BLaER1 (cell line): ENCODE results near the gene VMAC.

Source experiments
- H3K27ac ChIP-seq: shearing (Covaris generic); formaldehyde crosslinking; 2 replicates; pipeline ENCODE4 v1.8.1; 2022
- H3K27me3 ChIP-seq: shearing (Covaris generic); formaldehyde crosslinking; 2 replicates; pipeline ENCODE4 v1.8.1; 2022
- H3K36me3 ChIP-seq: shearing (Covaris generic); formaldehyde crosslinking; 2 replicates; pipeline ENCODE4 v1.8.1; 2022
- H3K4me1 ChIP-seq: shearing (Covaris generic); formaldehyde crosslinking; 2 replicates; pipeline ENCODE4 v1.8.1; 2022
- H3K4me2 ChIP-seq: shearing (Covaris generic); formaldehyde crosslinking; 2 replicates; pipeline ENCODE4 v1.8.1; 2022
- H3K4me3 ChIP-seq: shearing (Covaris generic); formaldehyde crosslinking; 2 replicates; pipeline ENCODE4 v1.8.1; 2022
- H3K9ac ChIP-seq: shearing (Covaris generic); formaldehyde crosslinking; 2 replicates; pipeline ENCODE4 v1.8.1; 2022
- H3K9me3 ChIP-seq: shearing (Covaris generic); formaldehyde crosslinking; 2 replicates; pipeline ENCODE4 v1.8.1; 2022
- H4K20me1 ChIP-seq: shearing (Covaris generic); formaldehyde crosslinking; 2 replicates; pipeline ENCODE4 v1.8.1; 2022
- Cebpa-rat ChIP-seq: shearing (Covaris generic); IDR thresholded peaks from 2 replicates; pipeline ENCODE4 v1.8.1; 2022

The VMAC gene

GRCh38 chr19:5951338-5951861, 46.7 kb downstream of the VMAC start:
- peak overlapping the region; percentile 33; the same call in 1 of the 2 replicates for H3K27ac ChIP-seq
- peaks cover 100% of the 10 kb centered on the region for H4K20me1 ChIP-seq
- H3K4me2 ChIP-seq, result peak overlapping the region; percentile 92
- no peaks in the 10 kb centered on the region for H3K9me3 ChIP-seq
- no peaks in the 10 kb centered on the region for H3K27me3 ChIP-seq
- H3K9ac ChIP-seq, result peak overlapping the region; percentile 55
- H3K4me3 ChIP-seq, result peak overlapping the region; percentile 30
- TF ChIP-seq Cebpa-rat, result no peak
- peaks cover 21% of the 10 kb centered on the region for H3K36me3 ChIP-seq
- H3K4me1 ChIP-seq, result peaks cover 100% of the 10 kb centered on the region

DNA sequence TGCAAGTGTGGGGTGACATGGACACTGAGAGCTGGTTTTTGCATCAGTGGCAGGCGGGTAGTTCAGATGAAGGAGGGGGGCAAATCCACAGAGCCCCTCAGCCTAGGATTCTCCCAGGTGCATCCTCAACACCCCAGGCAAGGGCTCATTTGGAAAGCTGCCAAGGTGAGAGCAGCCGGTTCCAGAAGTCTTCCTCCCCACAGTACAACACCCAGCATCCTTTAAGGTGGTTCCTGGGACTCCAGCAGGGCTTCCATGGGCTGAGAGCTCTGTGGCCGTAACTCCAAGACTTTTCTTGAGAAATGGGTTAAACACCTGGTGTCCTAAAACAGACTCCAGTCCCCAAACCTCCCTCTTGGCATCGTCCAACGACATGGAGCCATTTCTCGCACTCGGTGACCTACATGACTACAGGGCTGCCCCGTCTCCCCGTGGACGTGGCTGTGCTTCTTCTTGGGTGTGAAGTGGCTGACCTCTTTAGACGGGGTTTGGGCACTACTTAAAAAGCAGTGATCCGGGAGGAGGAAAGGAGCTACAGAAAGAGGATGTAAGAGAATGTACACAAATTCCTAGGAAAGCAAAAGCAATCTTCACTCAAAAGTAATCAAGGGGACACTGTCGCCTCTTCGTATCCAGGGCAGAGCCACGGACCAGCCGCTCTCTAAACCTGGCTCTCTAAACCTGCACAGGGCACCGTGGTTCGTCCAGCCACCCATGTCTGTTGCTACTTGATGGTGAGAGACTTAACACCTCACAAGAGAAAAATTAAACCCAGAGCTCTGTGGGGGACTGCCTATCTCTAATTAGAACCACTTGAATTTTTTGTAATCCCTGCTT, 47.7 kb downstream of the VMAC start:
- Histone ChIP-seq H3K9me3 (no peaks in the 10 kb centered on the region), H3K36me3 (peaks cover 22% of the 10 kb centered on the region), H3K27ac (peak overlapping the region; percentile 37; the same call in 1 of the 2 replicates), H3K4me2 (peak overlapping the region; percentile 92), H3K27me3 (no peaks in the 10 kb centered on the region), H3K9ac (peak overlapping the region; percentile 55), H3K4me1 (peaks cover 98% of the 10 kb centered on the region), H3K4me3 (peak overlapping the region; percentile 30; the same call in 1 of the 2 replicates), H4K20me1 (peaks cover 100% of the 10 kb centered on the region)
- TF ChIP-seq Cebpa-rat, result no peak

DNA sequence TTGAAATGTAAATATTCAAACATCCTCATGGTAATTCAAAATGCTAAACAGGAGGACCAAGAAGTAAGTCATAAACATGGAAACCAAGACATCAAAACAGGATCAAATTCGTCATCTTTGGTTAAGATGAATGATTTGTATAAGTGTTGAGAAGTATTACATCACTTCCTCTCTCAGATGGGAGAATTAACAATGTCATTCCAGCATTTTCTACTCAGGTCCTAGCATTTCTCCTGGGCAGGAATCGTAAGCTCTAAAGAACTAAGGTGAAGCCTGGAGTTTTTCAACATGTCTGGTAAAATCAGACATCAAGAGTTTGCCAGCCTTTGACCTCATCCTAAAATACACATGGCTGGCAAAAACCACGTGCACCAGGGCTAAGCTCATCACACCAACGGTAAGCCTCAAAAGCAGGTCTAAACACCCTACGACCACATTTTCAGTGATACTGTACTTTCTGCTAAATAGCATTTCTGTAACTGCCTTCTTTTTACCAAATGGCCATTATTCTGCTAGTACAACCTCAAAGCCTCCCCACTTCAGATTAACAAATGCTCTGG, 48.4 kb downstream of the VMAC start:
- peak overlapping the region; percentile 39; the same call in 1 of the 2 replicates for H3K27ac ChIP-seq
- no peaks in the 10 kb centered on the region for H3K9me3 ChIP-seq
- H3K27me3 ChIP-seq, result no peaks in the 10 kb centered on the region
- peak overlapping the region; percentile 92 for H3K4me2 ChIP-seq
- no peak overlapping the region for H3K4me3 ChIP-seq
- H3K9ac ChIP-seq, result peak overlapping the region; percentile 23; the same call in 1 of the 2 replicates
- TF ChIP-seq Cebpa-rat, result no peak
- peaks cover 97% of the 10 kb centered on the region for H3K4me1 ChIP-seq
- H4K20me1 ChIP-seq, result peaks cover 100% of the 10 kb centered on the region
- peaks cover 24% of the 10 kb centered on the region for H3K36me3 ChIP-seq

GRCh38 chr19:5953680-5954213, 49.1 kb downstream of the VMAC start:
- no peak overlapping the region for H3K4me3 ChIP-seq
- H3K4me1 ChIP-seq, result peaks cover 97% of the 10 kb centered on the region
- no peak overlapping the region for H3K9ac ChIP-seq
- peak overlapping the region; percentile 92 for H3K4me2 ChIP-seq
- H3K9me3 ChIP-seq, result no peaks in the 10 kb centered on the region
- TF ChIP-seq Cebpa-rat, result no peak
- H3K36me3 ChIP-seq, result peaks cover 30% of the 10 kb centered on the region
- peaks cover 100% of the 10 kb centered on the region for H4K20me1 ChIP-seq
- H3K27ac ChIP-seq, result 0 out of 2 replicates have a peak overlapping the region, but pooled peaks have one; percentile 39
- no peaks in the 10 kb centered on the region for H3K27me3 ChIP-seq

GRCh38 chr19:5954293-5954692, 49.6 kb downstream of the VMAC start:
- peak overlapping the region; percentile 57; the same call in 1 of the 2 replicates for H3K27ac ChIP-seq
- no peaks in the 10 kb centered on the region for H3K9me3 ChIP-seq
- H3K27me3 ChIP-seq, result no peaks in the 10 kb centered on the region
- H3K4me1 ChIP-seq, result peaks cover 97% of the 10 kb centered on the region
- peak overlapping the region; percentile 92 for H3K4me2 ChIP-seq
- TF ChIP-seq Cebpa-rat, result no peak
- H3K4me3 ChIP-seq, result no peak overlapping the region
- H3K9ac ChIP-seq, result peak overlapping the region; percentile 54; the same call in 1 of the 2 replicates
- peaks cover 35% of the 10 kb centered on the region for H3K36me3 ChIP-seq
- peaks cover 100% of the 10 kb centered on the region for H4K20me1 ChIP-seq

- Histone ChIP-seq H3K27me3 (no peaks in the 10 kb centered on the region), H3K4me2 (peak overlapping the region; percentile 92), H3K36me3 (peaks cover 38% of the 10 kb centered on the region), H3K4me1 (peaks cover 97% of the 10 kb centered on the region), H3K9me3 (no peaks in the 10 kb centered on the region), H3K27ac (0 out of 2 replicates have a peak overlapping the region, but pooled peaks have one; percentile 57), H4K20me1 (peaks cover 100% of the 10 kb centered on the region), H3K9ac (no peak overlapping the region; the same call in 1 of the 2 replicates), H3K4me3 (no peak overlapping the region)
- no peak for TF ChIP-seq Cebpa-rat
These were observed 50.9 kb downstream of the VMAC start for GRCh38 chr19:5955636-5955935.

- TF ChIP-seq Cebpa-rat, result no peak
These were observed 51.7 kb downstream of the VMAC start for GRCh38 chr19:5956323-5956722.

DNA sequence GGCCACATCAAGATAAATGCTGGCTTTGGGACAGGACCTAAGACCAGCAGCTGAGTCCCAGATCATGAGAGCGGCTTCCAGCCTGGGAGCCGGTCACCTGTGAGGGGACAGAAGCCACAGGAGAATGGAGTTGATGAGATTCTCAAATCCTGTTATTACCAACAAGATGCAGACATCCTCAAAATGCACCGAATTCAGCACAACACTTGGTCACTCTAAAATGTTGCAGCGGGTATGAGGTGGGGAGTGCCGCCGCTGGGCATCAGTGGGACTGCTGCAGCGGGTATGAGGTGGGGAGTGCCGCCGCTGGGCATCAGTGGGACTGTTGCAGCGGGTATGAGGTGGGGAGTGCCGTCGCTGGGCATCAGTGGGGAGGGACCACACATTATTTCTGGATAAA, 52.1 kb downstream of the VMAC start:
- Histone ChIP-seq H3K4me2 (peak overlapping the region; percentile 27), H3K27me3 (no peaks in the 10 kb centered on the region), H3K27ac (no peak overlapping the region), H3K4me3 (no peak overlapping the region), H4K20me1 (peaks cover 100% of the 10 kb centered on the region), H3K4me1 (peaks cover 97% of the 10 kb centered on the region), H3K36me3 (peaks cover 39% of the 10 kb centered on the region), H3K9ac (no peak overlapping the region), H3K9me3 (no peaks in the 10 kb centered on the region)
- no peak for TF ChIP-seq Cebpa-rat

More at GRCh38 chr19:5956323-5956722, 51.7 kb downstream of the VMAC start:
- Histone ChIP-seq H3K4me1 (peaks cover 97% of the 10 kb centered on the region), H3K36me3 (peaks cover 39% of the 10 kb centered on the region), H3K4me3 (no peak overlapping the region), H3K27me3 (no peaks in the 10 kb centered on the region), H3K4me2 (peak overlapping the region; percentile 27), H3K27ac (no peak overlapping the region), H4K20me1 (peaks cover 100% of the 10 kb centered on the region), H3K9ac (no peak overlapping the region), H3K9me3 (no peaks in the 10 kb centered on the region)

- no peak overlapping the region for H3K9ac ChIP-seq
- no peaks in the 10 kb centered on the region for H3K9me3 ChIP-seq
- H3K4me2 ChIP-seq, result peak overlapping the region; percentile 27; the same call in 1 of the 2 replicates
- H3K36me3 ChIP-seq, result peaks cover 39% of the 10 kb centered on the region
- peaks cover 100% of the 10 kb centered on the region for H4K20me1 ChIP-seq
- H3K27ac ChIP-seq, result no peak overlapping the region
- H3K4me3 ChIP-seq, result no peak overlapping the region
- TF ChIP-seq Cebpa-rat, result no peak
- H3K4me1 ChIP-seq, result peaks cover 97% of the 10 kb centered on the region
- no peaks in the 10 kb centered on the region for H3K27me3 ChIP-seq
These were observed 52.5 kb downstream of the VMAC start for GRCh38 chr19:5957170-5957569.
